H1 (cell line): ENCODE results near the gene ABHD16A. TPM values are rescaled to one million over a fixed set of nuclear protein-coding genes. Genes with fewer than 3 reads are reported as not detected.

ENCODE experiments used
- CTCF ChIA-PET: fragments of 300-600 bp; sonication (Branson Sonifier 250); formaldehyde crosslinking; loops from one replicate; lab custom pipeline; 2021; ENCODE audit not compliant: partially characterized antibody; lab: Charles Lee
- POLR2A ChIA-PET: fragments of 300-600 bp; sonication (Branson Sonifier 250); formaldehyde crosslinking; loops from one replicate; lab custom pipeline; 2021; ENCODE audit warnings: inconsistent platforms; ENCODE audit not compliant: partially characterized antibody; lab: Charles Lee
- DNase-seq, 2 experiments: peaks; one replicate each; pipeline versions ENCODE4 v3.0.0 to v3.0.0-alpha.2; 2010 to 2022; ENCODE audit warnings: low spot score in 2 of 2, low read depth in 1 of 2, mixed read lengths in 1 of 2
- FAIRE-seq: peaks from 2 replicates; lab custom pipeline; 2011; peaks lifted over from hg19 to GRCh38; lab: Jason Lieb, UNC
- H2AFZ ChIP-seq: 2 replicates; pipeline ENCODE4 v1.8.1; 2012; ENCODE audit warnings: low read length, inconsistent platforms
- H2AK5ac ChIP-seq: 2 replicates; pipeline ENCODE4 v1.6.1; 2013; ENCODE audit warnings: low read depth, low read length
- H2BK120ac ChIP-seq: replicated peaks from 2 replicates; pipeline ENCODE3; 2013; ENCODE audit warnings: low read depth, low read length, inconsistent platforms
- H2BK12ac ChIP-seq: 2 replicates; pipeline ENCODE4 v1.6.1; 2013; ENCODE audit warnings: low read depth, low read length
- H2BK15ac ChIP-seq: 2 replicates; pipeline ENCODE4 v1.6.1; 2013; ENCODE audit warnings: low read length
- H2BK20ac ChIP-seq: 2 replicates; pipeline ENCODE4 v1.6.1; 2013; ENCODE audit warnings: low read length
- H2BK5ac ChIP-seq: 2 replicates; pipeline ENCODE4 v1.6.1; 2013; ENCODE audit warnings: low read depth, low read length
- H3K14ac ChIP-seq: 2 replicates; pipeline ENCODE4 v1.6.1; 2013; ENCODE audit warnings: inconsistent platforms; ENCODE audit not compliant: insufficient read length
- H3K18ac ChIP-seq: 2 replicates; pipeline ENCODE4 v1.6.1; 2013; ENCODE audit warnings: low read length; ENCODE audit errors: extremely low read depth
- H3K23ac ChIP-seq: 2 replicates; pipeline ENCODE4 v1.6.1; 2013; ENCODE audit warnings: inconsistent platforms; ENCODE audit not compliant: insufficient read length
- H3K23me2 ChIP-seq: 2 replicates; pipeline ENCODE4 v1.6.1; 2013; ENCODE audit warnings: low read depth, low read length
- H3K27ac ChIP-seq: 2 replicates; pipeline ENCODE4 v1.6.1; 2011; ENCODE audit warnings: low read depth, low read length, inconsistent platforms
- H3K27me3 ChIP-seq, 4 experiments: replicated peaks in 1 of 4; 1 replicate in 1 of 4; 2 replicates in 3 of 4; pipeline versions ENCODE4 v1.6.1 to v1.8.1; 2011 to 2013; ENCODE audit warnings: low read length in 3 of 4, mild to moderate bottlenecking in 3 of 4, inconsistent platforms in 2 of 4, mixed read lengths in 2 of 4, moderate library complexity in 1 of 4; ENCODE audit not compliant: control insufficient read depth in 3 of 4, insufficient read depth in 3 of 4; ENCODE audit errors: extremely low read depth in 1 of 4
- H3K36me3 ChIP-seq, 4 experiments: 2 replicates each; pipeline versions ENCODE4 v1.6.1 to v1.8.1; 2011 to 2013; ENCODE audit warnings: mild to moderate bottlenecking in 4 of 4, low read length in 3 of 4, moderate library complexity in 2 of 4, control low read depth in 1 of 4, inconsistent platforms in 1 of 4; ENCODE audit not compliant: insufficient read depth in 4 of 4, control insufficient read depth in 2 of 4
- H3K4ac ChIP-seq: replicated peaks from 2 replicates; pipeline ENCODE3; 2013; ENCODE audit warnings: low read length, low read depth, mixed read lengths, inconsistent platforms; ENCODE audit not compliant: insufficient read length
- H3K4me1 ChIP-seq, 4 experiments: replicated peaks in 1 of 4; 1 replicate in 1 of 4; 2 replicates in 3 of 4; pipeline versions ENCODE4 v1.6.1 to v1.8.1; 2011 to 2013; ENCODE audit warnings: low read length in 3 of 4, inconsistent platforms in 2 of 4, mixed read lengths in 1 of 4; ENCODE audit not compliant: insufficient read depth in 4 of 4, control insufficient read depth in 3 of 4
- H3K4me2 ChIP-seq, 2 experiments: 2 replicates each; pipeline versions ENCODE4 v1.6.1 to v1.8.1; 2011 to 2013; ENCODE audit warnings: low read depth in 2 of 2, low read length in 2 of 2, control low read depth in 1 of 2, inconsistent platforms in 1 of 2, mild to moderate bottlenecking in 1 of 2; ENCODE audit not compliant: insufficient read depth in 1 of 2
- H3K4me3 ChIP-seq, 4 experiments: fragments of 200-600, 300-600 bp in 1 of 4; sonication (generic), shearing (Covaris generic), sonication (Bioruptor Twin) in 1 of 4; 2 replicates each; pipeline versions ENCODE4 v1.5.1 to v1.8.1; 2011 to 2016; ENCODE audit warnings: low read length in 4 of 4, low read depth in 3 of 4, control low read depth in 2 of 4, inconsistent platforms in 2 of 4, mild to moderate bottlenecking in 2 of 4, mixed read lengths in 1 of 4, moderate library complexity in 1 of 4; ENCODE audit not compliant: insufficient read depth in 2 of 4; ENCODE audit errors: extremely low read depth in 1 of 4
- H3K56ac ChIP-seq: replicated peaks from 2 replicates; pipeline ENCODE3; 2013; ENCODE audit warnings: low read depth, mild to moderate bottlenecking, mixed read lengths, low read length, inconsistent platforms; ENCODE audit not compliant: insufficient read length
- H3K79me1 ChIP-seq: 2 replicates; pipeline ENCODE4 v1.6.1; 2013; ENCODE audit warnings: low read depth, low read length, control low read depth
- H3K79me2 ChIP-seq, 2 experiments: 2 replicates each; pipeline versions ENCODE4 v1.6.1 to v1.8.1; 2012 to 2013; ENCODE audit warnings: low read length in 2 of 2, mild to moderate bottlenecking in 2 of 2, inconsistent platforms in 1 of 2; ENCODE audit not compliant: insufficient read depth in 2 of 2, control insufficient read depth in 1 of 2
- H3K9ac ChIP-seq, 4 experiments: replicated peaks in 1 of 4; 1 replicate in 1 of 4; 2 replicates in 3 of 4; pipeline versions ENCODE4 v1.6.1 to v1.8.1; 2011 to 2013; ENCODE audit warnings: low read depth in 3 of 4, low read length in 3 of 4, control low read depth in 2 of 4, mild to moderate bottlenecking in 2 of 4, moderate library complexity in 2 of 4, inconsistent platforms in 1 of 4; ENCODE audit errors: extremely low read depth in 1 of 4
- H3K9me3 ChIP-seq, 2 experiments: 2 replicates each; pipeline versions ENCODE4 v1.6.1 to v1.8.1; 2012 to 2013; ENCODE audit warnings: mild to moderate bottlenecking in 2 of 2, moderate library complexity in 2 of 2, control low read depth in 1 of 2, inconsistent platforms in 1 of 2, low read depth in 1 of 2, low read length in 1 of 2, mixed read lengths in 1 of 2; ENCODE audit not compliant: insufficient read depth in 2 of 2
- H4K20me1 ChIP-seq, 2 experiments: replicated peaks in 1 of 2; 2 replicates each; pipeline versions ENCODE3 to v1.8.1; 2011 to 2013; ENCODE audit warnings: inconsistent platforms in 2 of 2, low read length in 2 of 2, mild to moderate bottlenecking in 1 of 2; ENCODE audit not compliant: insufficient read depth in 2 of 2, control insufficient read depth in 1 of 2
- H4K5ac ChIP-seq: 2 replicates; pipeline ENCODE4 v1.6.1; 2013; ENCODE audit warnings: low read length, low read depth, mixed read lengths, inconsistent platforms; ENCODE audit not compliant: insufficient read length
- H4K8ac ChIP-seq: 2 replicates; pipeline ENCODE4 v1.8.0; 2013; ENCODE audit warnings: mild to moderate bottlenecking, moderate library complexity, low read length, inconsistent platforms; ENCODE audit not compliant: insufficient read depth; ENCODE audit errors: extremely low read depth
- H4K91ac ChIP-seq: replicated peaks from 2 replicates; pipeline ENCODE3; 2013; ENCODE audit warnings: low read length, mixed read lengths, inconsistent platforms; ENCODE audit not compliant: insufficient read length
- EP300 ChIP-seq, 2 experiments: IDR thresholded peaks; 1 replicate in 1 of 2; 2 replicates in 1 of 2; pipeline ENCODE4 v1.6.1; 2011 to 2012; ENCODE audit warnings: low read depth in 2 of 2, low read length in 2 of 2, mild to moderate bottlenecking in 2 of 2, borderline replicate concordance in 1 of 2, inconsistent platforms in 1 of 2, moderate library complexity in 1 of 2
- GTF2F1 ChIP-seq: IDR thresholded peaks from 2 replicates; pipeline ENCODE4 v1.6.1; 2012; ENCODE audit warnings: low read depth, low read length, improper control_type of control experiment, borderline replicate concordance
- JUN ChIP-seq: IDR thresholded peaks from 2 replicates; pipeline ENCODE4 v1.6.1; 2011; ENCODE audit warnings: low read depth, mild to moderate bottlenecking, improper control_type of control experiment, low read length
- POLR2A ChIP-seq, 2 experiments: IDR thresholded peaks; 1 replicate in 1 of 2; 2 replicates in 1 of 2; pipeline ENCODE4 v1.6.1; 2011; ENCODE audit warnings: low read depth in 2 of 2, low read length in 2 of 2, mild to moderate bottlenecking in 2 of 2; ENCODE audit errors: control extremely low read depth in 1 of 2
- SIRT6 ChIP-seq: IDR thresholded peaks from one replicate; pipeline ENCODE4 v1.7.1; 2012; ENCODE audit warnings: low read length, inconsistent platforms
- SP4 ChIP-seq: IDR thresholded peaks from 2 replicates; pipeline ENCODE4 v1.6.1; 2012; ENCODE audit warnings: low read length, inconsistent platforms
- SRF ChIP-seq: IDR thresholded peaks from 2 replicates; pipeline ENCODE4 v1.6.1; 2011; ENCODE audit warnings: mild to moderate bottlenecking, low read depth, low read length, moderate library complexity
- TEAD4 ChIP-seq: IDR thresholded peaks from 2 replicates; pipeline ENCODE4 v1.6.1; 2012; ENCODE audit warnings: low read depth, low read length, inconsistent platforms, mixed read lengths
- WGBS, 2 experiments: shearing (Covaris generic) in 1 of 2; methylation state at CpG; one replicate each; pipeline versions ENCODE4 v1.1.6 to v1.1.7; 2013 to 2015; ENCODE audit warnings: low lambda C conversion rate in 2 of 2, mixed read lengths in 2 of 2, inconsistent platforms in 1 of 2, low coverage in 1 of 2, missing lambda C conversion rate in 1 of 2; ENCODE audit not compliant: insufficient replicate concordance in 2 of 2, insufficient coverage in 1 of 2, insufficient read length in 1 of 2; ENCODE audit errors: extremely low coverage in 1 of 2, missing lambda C conversion rate in 1 of 2; 5-methylcytosine and 5-hydroxymethylcytosine counted together
- polyA plus RNA-seq, 7 experiments: library from polyadenylated mRNA; depleted of rRNA in 3 of 7; stranded (reverse) in 5 of 7; unstranded in 2 of 7; fragments of >200 nt in 5 of 7; fragments of 200-250 nt in 2 of 7; gene quantifications; 1 replicate in 5 of 7; 2 replicates in 1 of 7; 4 replicates in 1 of 7; pipeline versions ENCODE4 v1.2.1 to v1.2.3, GENCODE V29; 2011 to 2013; ENCODE audit warnings: missing spikeins in 2 of 7, mixed read lengths in 2 of 7
- total RNA-seq: library from RNA; stranded (reverse); fragmentation: NEBNext Ultra II Directional; extraction: Animal tissue kit (Norgen Biotek cat#: 25700); gene quantifications from 2 replicates; pipeline ENCODE4 v1.2.1, GENCODE V29; 2021
- TF ChIP-seq, protein P1 (sequence below): IDR thresholded peaks from 2 replicates; pipeline ENCODE4 v1.6.1; 2012; ENCODE audit warnings: low read length, inconsistent platforms

ABHD16A gene
- total and polyA plus RNA-seq, 2 of the 8 experiments (the other 6 are each of a cell fraction or from before 2014, with no cell fraction given) = 32.9 to 40.2 TPM

DNA sequence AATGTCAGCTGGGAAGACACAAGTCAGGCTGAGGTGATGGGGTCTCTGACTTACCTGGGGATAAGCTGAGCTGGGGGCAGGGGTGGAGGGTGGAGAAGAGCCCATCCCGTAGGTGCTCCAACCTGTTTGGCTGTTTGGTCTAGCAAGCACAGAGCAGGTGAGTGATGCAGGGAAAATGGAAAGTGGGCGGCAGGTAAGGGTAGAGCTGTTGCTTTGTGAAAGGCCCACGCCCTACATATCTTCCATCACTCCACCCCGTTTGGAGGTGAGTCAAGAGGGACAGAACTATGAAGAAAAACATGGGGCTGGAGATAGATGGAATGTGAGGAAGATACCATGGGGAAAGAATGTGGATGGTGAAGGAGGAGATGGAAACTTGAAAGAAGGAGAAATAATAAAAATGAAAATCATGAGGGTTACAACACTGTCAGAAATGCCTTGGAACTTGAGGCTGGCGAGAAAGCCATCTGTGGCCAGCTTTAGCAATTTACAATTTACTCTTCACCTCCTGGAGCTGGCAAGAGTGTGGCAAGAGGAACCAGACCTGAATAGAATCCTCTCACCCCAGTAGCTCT, 17.2 kb upstream of the ABHD16A start:
- Histone ChIP-seq H3K23ac (no peak overlapping the region), H3K36me3 (no peaks in the 10 kb centered on the region), H4K5ac (no peak overlapping the region), H3K79me1 (no peaks in the 10 kb centered on the region), H2AFZ (no peak overlapping the region), H3K4me3 (no peak overlapping the region), H4K20me1 (no peaks in the 10 kb centered on the region), H3K79me2 (no peaks in the 10 kb centered on the region), H3K14ac (no peak overlapping the region), H3K4me2 (no peak overlapping the region), H3K4me1 (peaks cover 2 to 19% (median 17%) of the 10 kb centered on the region in 4 experiments), H2BK20ac (no peak overlapping the region; the same call in 1 of the 2 replicates), H4K8ac (no peak overlapping the region), H2BK15ac (0 out of 2 replicates have a peak overlapping the region, but pooled peaks have one; percentile 8), H3K23me2 (no peaks in the 10 kb centered on the region), H3K27ac (no peak overlapping the region), H3K4ac (no peak overlapping the region), H2BK5ac (no peak overlapping the region), H4K91ac (peak overlapping the region; percentile 60), H3K18ac (no peak overlapping the region), H2BK12ac (peak overlapping the region; percentile 81; the same call in 1 of the 2 replicates), H3K9me3 (no peaks in the 10 kb centered on the region), H2BK120ac (no peak overlapping the region), H3K56ac (no peak overlapping the region), H3K9ac (no peak overlapping the region), H3K27me3 (no peaks in the 10 kb centered on the region), H2AK5ac (no peak overlapping the region)
- ChIA-PET POLR2A (interaction anchor here (0.6 to 3.5 kb wide), 5 partner anchors 9 to 549 kb away, joined by 3 to 10 read pairs (median 6); partner anchors contain the start of gene MSH5), CTCF (interaction anchor here (1.2 to 3.7 kb wide), 3 partner anchors 9 to 43 kb away, joined by 3 to 18 read pairs (median 4); no protein-coding TSS in a partner anchor)
- no peak for DNase-seq
- WGBS, 2 experiments = 86% methylated on average over 5 of the region's 5 CpGs; no CpG with 5 or more reads in 1 of the 2 experiments
- no peak for FAIRE-seq
- TF ChIP-seq SIRT6 = no peak
- no peak for TF ChIP-seq GTF2F1
- TF ChIP-seq SRF = no peak
- TF ChIP-seq, protein P1, sequence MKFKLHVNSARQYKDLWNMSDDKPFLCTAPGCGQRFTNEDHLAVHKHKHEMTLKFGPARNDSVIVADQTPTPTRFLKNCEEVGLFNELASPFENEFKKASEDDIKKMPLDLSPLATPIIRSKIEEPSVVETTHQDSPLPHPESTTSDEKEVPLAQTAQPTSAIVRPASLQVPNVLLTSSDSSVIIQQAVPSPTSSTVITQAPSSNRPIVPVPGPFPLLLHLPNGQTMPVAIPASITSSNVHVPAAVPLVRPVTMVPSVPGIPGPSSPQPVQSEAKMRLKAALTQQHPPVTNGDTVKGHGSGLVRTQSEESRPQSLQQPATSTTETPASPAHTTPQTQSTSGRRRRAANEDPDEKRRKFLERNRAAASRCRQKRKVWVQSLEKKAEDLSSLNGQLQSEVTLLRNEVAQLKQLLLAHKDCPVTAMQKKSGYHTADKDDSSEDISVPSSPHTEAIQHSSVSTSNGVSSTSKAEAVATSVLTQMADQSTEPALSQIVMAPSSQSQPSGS = no peak
- no peak for TF ChIP-seq JUN
- no peak for TF ChIP-seq POLR2A (IDR thresholded peaks at IDR 0.05; ENCODE audit: control extremely low read depth in 1 of 2, low read depth in 2 of 2, low read length in 2 of 2)
- no peak for TF ChIP-seq TEAD4
- no peak for TF ChIP-seq SP4
- TF ChIP-seq EP300 (IDR thresholded peaks at IDR 0.05; ENCODE audit: borderline replicate concordance in 1 of 2, low read depth in 2 of 2, low read length in 2 of 2) = no peak
